Thyroid gland (tissue), 4 donors: ENCODE measurements around the gene MYH14.

Experiments used
- CTCF ChIP-seq, 6 experiments: fragments of 200-600 bp in 3 of 6; fragments of 450-650 bp in 3 of 6; sonication (generic) in 3 of 6; IDR thresholded peaks; one replicate each; pipeline ENCODE4 v1.5.1; 2016 to 2019; ENCODE audit warnings: antibody characterized with exemption in 6 of 6, mild to moderate bottlenecking in 2 of 6, inconsistent platforms in 1 of 6, moderate library complexity in 1 of 6
- POLR2A ChIP-seq, 2 donors: fragments of 450-650 bp; IDR thresholded peaks; one replicate each; pipeline ENCODE4 v1.6.1; 2017; ENCODE audit warnings: antibody characterized with exemption in 2 of 2, mild to moderate bottlenecking in 2 of 2, moderate library complexity in 1 of 2

- TF ChIP-seq POLR2A (IDR thresholded peaks at IDR 0.05): no peak
- TF ChIP-seq CTCF (IDR thresholded peaks at IDR 0.05): no peak
Measured at GRCh38 chr19:50292216-50292827, 88.9 kb downstream of the MYH14 start.
